A172 (cell line): Measurements from ENCODE around the gene HHEX. TPM values are rescaled to one million over a fixed set of nuclear protein-coding genes. Genes with fewer than 3 reads are reported as not detected.
A peak's percentile ranks its signal among the peaks of the same experiment; 100 is the strongest.

Source experiments
- DNase-seq: peaks from one replicate; pipeline ENCODE4 v3.0.0-alpha.2; 2015; ENCODE audit warnings: low spot score
- total RNA-seq: library from RNA; depleted of rRNA; stranded (reverse); fragments of >200 nt; shearing (Covaris generic); gene quantifications from 2 replicates; pipeline ENCODE4 v1.2.3, GENCODE V29; 2014

HHEX gene
- total RNA-seq, 1 experiment from 2014 or later, result not detected

GRCh38 chr10:92692697-92693533 is 3.2 kb downstream of the HHEX start:
- no peak for DNase-seq

- DNase-seq, result no peak
These were observed 3.8 kb downstream of the HHEX start for GRCh38 chr10:92693534-92693893.

- DNase-seq, result peak; percentile 41
These were observed 6.2 kb downstream of the HHEX start for GRCh38 chr10:92695679-92696605.

- no peak for DNase-seq
These were observed 7.0 kb downstream of the HHEX start for GRCh38 chr10:92696606-92697383.

- DNase-seq, result no peak
These were observed 8.1 kb downstream of the HHEX start for GRCh38 chr10:92697663-92698511.

- no peak for DNase-seq
These were observed 9.4 kb downstream of the HHEX start for GRCh38 chr10:92699193-92699517.

- peak; percentile 50 for DNase-seq
These were observed 10.0 kb downstream of the HHEX start for GRCh38 chr10:92699518-92700381.

- DNase-seq, result no peak
These were observed 12.7 kb downstream of the HHEX start for GRCh38 chr10:92702301-92702916.

GRCh38 chr10:92712016-92712889 is 22.5 kb downstream of the HHEX start:
- DNase-seq, result peak; percentile 32

GRCh38 chr10:92714152-92714845 is 24.5 kb downstream of the HHEX start:
- no peak for DNase-seq

- no peak for DNase-seq
These were observed 25.1 kb downstream of the HHEX start for GRCh38 chr10:92714872-92715271.

- no peak for DNase-seq
These were observed 30.5 kb downstream of the HHEX start for GRCh38 chr10:92719991-92720830.

GRCh38 chr10:92720831-92721165 is 31.0 kb downstream of the HHEX start:
- no peak for DNase-seq

- DNase-seq, result no peak
These were observed 32.6 kb downstream of the HHEX start for GRCh38 chr10:92722349-92722748.

- no peak for DNase-seq
These were observed 37.4 kb downstream of the HHEX start for GRCh38 chr10:92727141-92727540.

GRCh38 chr10:92727550-92727949 is 37.8 kb downstream of the HHEX start:
- DNase-seq, result no peak

GRCh38 chr10:92729886-92730285 is 40.1 kb downstream of the HHEX start:
- no peak for DNase-seq
